Neuronal stem cell (in vitro differentiated cells): ENCODE data around the gene HNRNPAB.

Source experiments
- DNase-seq: peaks from one replicate; pipeline ENCODE4 v3.0.0-alpha.2; 2013; ENCODE audit warnings: low spot score
- H2AFZ ChIP-seq: one replicate; pipeline ENCODE4 v1.6.1; 2013; ENCODE audit warnings: mild to moderate bottlenecking, low read length, inconsistent platforms
- H2AK5ac ChIP-seq: 2 replicates; pipeline ENCODE4 v1.6.1; 2013; ENCODE audit warnings: low read depth, mild to moderate bottlenecking, inconsistent platforms, low read length, moderate library complexity, mixed read lengths
- H2BK120ac ChIP-seq: 2 replicates; pipeline ENCODE4 v1.6.1; 2013; ENCODE audit warnings: low read depth, mild to moderate bottlenecking, inconsistent platforms, low read length, moderate library complexity, mixed read lengths
- H2BK12ac ChIP-seq: one replicate; pipeline ENCODE4 v1.6.1; 2013; ENCODE audit warnings: low read length, inconsistent platforms
- H2BK15ac ChIP-seq: 2 replicates; pipeline ENCODE4 v1.6.1; 2013; ENCODE audit warnings: mild to moderate bottlenecking, low read length, inconsistent platforms, mixed read lengths
- H2BK5ac ChIP-seq: one replicate; pipeline ENCODE4 v1.6.1; 2013; ENCODE audit warnings: inconsistent platforms, mild to moderate bottlenecking, low read length, moderate library complexity
- H3K14ac ChIP-seq: one replicate; pipeline ENCODE4 v1.6.1; 2013; ENCODE audit warnings: low read length, inconsistent platforms
- H3K18ac ChIP-seq: 2 replicates; pipeline ENCODE4 v1.6.1; 2013; ENCODE audit warnings: low read length, inconsistent platforms
- H3K23ac ChIP-seq: 2 replicates; pipeline ENCODE4 v1.6.1; 2013; ENCODE audit warnings: low read depth, mild to moderate bottlenecking, mixed read lengths, low read length, inconsistent platforms; ENCODE audit not compliant: poor library complexity
- H3K27ac ChIP-seq: replicated peaks from 3 replicates; pipeline ENCODE4 v1.5.1; 2013; ENCODE audit warnings: low read length, inconsistent platforms
- H3K27me3 ChIP-seq, 3 experiments: 2 replicates each; pipeline ENCODE4 v1.6.1; 2013; ENCODE audit warnings: low read length in 3 of 3, mild to moderate bottlenecking in 2 of 3, inconsistent platforms in 1 of 3, low read depth in 1 of 3, mixed read lengths in 1 of 3, moderate library complexity in 1 of 3; ENCODE audit not compliant: control insufficient read depth in 3 of 3, insufficient read depth in 3 of 3
- H3K36me3 ChIP-seq, 2 donors: replicated peaks in 1 of 2; 2 replicates each; pipeline ENCODE4 v1.6.1; 2013; ENCODE audit warnings: low read length in 2 of 2; ENCODE audit not compliant: control insufficient read depth in 2 of 2, insufficient read depth in 2 of 2
- H3K4ac ChIP-seq: 2 replicates; pipeline ENCODE4 v1.6.1; 2013; ENCODE audit warnings: inconsistent platforms, mild to moderate bottlenecking, low read length, moderate library complexity
- H3K4me1 ChIP-seq, 2 donors: 1 replicate in 1 of 2; 2 replicates in 1 of 2; pipeline ENCODE4 v1.6.1; 2013; ENCODE audit warnings: low read length in 2 of 2, low read depth in 1 of 2; ENCODE audit not compliant: control insufficient read depth in 2 of 2, insufficient read depth in 1 of 2
- H3K4me2 ChIP-seq: one replicate; pipeline ENCODE4 v1.6.1; 2013; ENCODE audit warnings: mild to moderate bottlenecking, low read length, inconsistent platforms; ENCODE audit not compliant: insufficient read depth, poor library complexity, severe bottlenecking
- H3K4me3 ChIP-seq, 2 donors: 2 replicates each; pipeline ENCODE4 v1.5.1; 2013; ENCODE audit warnings: low read length in 2 of 2, mild to moderate bottlenecking in 2 of 2, inconsistent platforms in 1 of 2, moderate library complexity in 1 of 2
- H3K79me1 ChIP-seq: one replicate; pipeline ENCODE4 v1.6.1; 2013; ENCODE audit warnings: low read depth, mild to moderate bottlenecking, inconsistent platforms, low read length, moderate library complexity
- H3K9ac ChIP-seq: one replicate; pipeline ENCODE4 v1.6.1; 2013; ENCODE audit warnings: mild to moderate bottlenecking, low read depth, low read length, inconsistent platforms; ENCODE audit not compliant: poor library complexity
- H3K9me3 ChIP-seq, 2 donors: replicated peaks in 1 of 2; 2 replicates each; pipeline versions ENCODE3 to v1.6.1; 2013; ENCODE audit warnings: low read length in 2 of 2, mild to moderate bottlenecking in 2 of 2, inconsistent platforms in 1 of 2, low read depth in 1 of 2, mixed read lengths in 1 of 2, moderate library complexity in 1 of 2; ENCODE audit not compliant: control insufficient read depth in 2 of 2, insufficient read depth in 1 of 2
- H4K8ac ChIP-seq: one replicate; pipeline ENCODE4 v1.6.1; 2013; ENCODE audit warnings: low read depth, mild to moderate bottlenecking, inconsistent platforms, low read length, moderate library complexity
- H4K91ac ChIP-seq: one replicate; pipeline ENCODE4 v1.6.1; 2013; ENCODE audit warnings: low read length, low read depth, mild to moderate bottlenecking, inconsistent platforms; ENCODE audit not compliant: poor library complexity
- WGBS, 2 donors: extraction: QIAGEN DNeasy Blood & Tissue Kit; methylation state at CpG; one replicate each; pipeline ENCODE4 v1.1.7; 2013; ENCODE audit warnings: missing lambda C conversion rate in 2 of 2, mixed read lengths in 1 of 2; ENCODE audit not compliant: insufficient read length in 2 of 2, insufficient replicate concordance in 1 of 2; ENCODE audit errors: extremely low coverage in 2 of 2; 5-methylcytosine and 5-hydroxymethylcytosine counted together

Gene HNRNPAB

DNA sequence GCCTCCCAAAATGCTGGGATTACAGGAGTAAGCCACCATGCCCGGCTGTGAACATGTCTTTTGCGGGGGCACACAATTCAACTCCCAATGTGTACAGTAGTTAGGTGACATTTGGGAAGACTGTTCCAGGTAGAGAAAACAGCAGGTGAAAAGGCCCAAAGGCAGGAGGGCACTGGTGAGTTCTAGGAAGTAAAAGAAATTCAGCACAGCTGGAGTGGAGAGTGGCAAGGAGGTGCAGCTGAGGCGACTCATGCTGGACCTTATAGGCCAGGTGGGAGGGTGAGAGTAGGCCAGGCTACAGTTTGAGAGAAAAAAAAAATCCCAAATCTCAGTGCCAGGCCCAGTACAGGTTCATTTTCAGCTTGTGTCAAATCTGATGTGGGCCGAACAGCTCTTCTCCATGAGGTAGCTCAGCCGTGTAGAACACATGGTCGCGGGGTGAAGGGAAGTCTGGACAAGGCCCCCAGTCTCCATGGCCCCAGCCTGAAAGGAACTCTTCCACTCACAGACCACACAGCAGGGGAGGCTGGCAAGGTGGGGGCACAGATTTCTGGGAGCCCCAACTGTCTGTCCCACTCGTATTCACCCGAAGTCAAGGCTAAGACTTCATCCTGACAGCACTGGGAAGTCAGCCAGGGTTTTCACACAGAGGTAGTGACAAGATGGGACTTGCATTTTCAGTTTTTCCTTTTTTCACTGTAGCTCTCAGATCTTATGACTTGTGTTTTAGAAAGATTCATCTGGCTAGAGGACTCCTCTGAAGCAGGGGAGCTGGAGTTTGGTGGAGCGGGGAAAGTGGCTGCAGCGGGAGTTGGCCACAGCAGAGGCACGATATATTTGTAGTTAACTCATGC is 4.5 kb upstream of the HNRNPAB start:
- no peak overlapping the region for H2BK5ac ChIP-seq
- no peak overlapping the region for H2AK5ac ChIP-seq
- no peak overlapping the region for H3K4me3 ChIP-seq
- H3K9me3 ChIP-seq = no peaks in the 10 kb centered on the region
- H2BK12ac ChIP-seq = no peak overlapping the region
- no peak overlapping the region for H3K18ac ChIP-seq
- H3K9ac ChIP-seq = no peak overlapping the region
- no peaks in the 10 kb centered on the region for H3K36me3 ChIP-seq
- no peak overlapping the region for H3K4me2 ChIP-seq
- H3K27me3 ChIP-seq = peaks cover 0 to 4% (median 0%) of the 10 kb centered on the region in 3 experiments
- H4K8ac ChIP-seq = no peak overlapping the region
- H2BK120ac ChIP-seq = no peak overlapping the region
- H4K91ac ChIP-seq = no peak overlapping the region
- no peak overlapping the region for H3K14ac ChIP-seq
- no peak overlapping the region for H2BK15ac ChIP-seq
- H2AFZ ChIP-seq = peak overlapping the region; percentile 1
- H3K27ac ChIP-seq = no peak overlapping the region
- no peak for DNase-seq
- no peak overlapping the region for H3K23ac ChIP-seq
- H3K4me1 ChIP-seq = peaks cover 3 to 8% of the 10 kb centered on the region in 2 donors
- H3K79me1 ChIP-seq = no peaks in the 10 kb centered on the region
- no peak overlapping the region for H3K4ac ChIP-seq
- WGBS, 2 donors = no CpG with 5 or more reads among the region's 12 CpGs

DNA sequence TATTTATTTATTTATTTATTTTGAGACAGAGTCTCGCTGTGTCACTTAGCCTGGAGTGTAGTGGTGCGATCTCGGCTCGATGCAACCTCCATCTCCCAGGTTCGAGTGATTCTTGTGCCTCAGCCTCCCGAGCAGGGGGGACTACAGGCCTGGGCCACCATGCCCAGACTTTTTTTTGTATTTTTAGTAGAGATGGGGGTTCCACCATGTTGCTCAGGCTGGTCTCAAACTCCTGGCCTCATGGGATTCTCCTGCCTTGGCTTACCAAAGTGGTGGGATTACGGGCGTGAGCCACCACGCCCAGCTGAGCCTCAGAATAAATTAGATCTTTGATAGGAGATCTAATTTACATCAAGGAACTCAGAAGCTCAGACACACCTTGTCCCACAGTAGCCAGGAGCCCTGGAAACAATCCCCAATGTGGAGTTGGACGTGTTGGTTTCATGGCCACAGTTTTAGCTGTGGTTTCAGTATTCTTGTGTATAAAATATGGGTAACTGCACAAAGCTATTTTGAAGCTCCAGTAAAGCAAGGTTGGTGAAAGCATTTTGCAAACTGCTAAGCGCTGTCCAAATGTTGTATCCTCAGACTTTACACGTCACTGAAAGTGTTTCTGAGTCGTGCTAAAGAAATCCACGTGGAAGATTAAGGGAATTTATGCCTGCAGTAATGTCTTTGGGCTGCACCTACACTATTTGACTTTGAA is 3.0 kb upstream of the HNRNPAB start:
- H3K36me3 ChIP-seq = peaks cover 9 to 11% of the 10 kb centered on the region in 2 donors
- no peak overlapping the region for H3K23ac ChIP-seq
- peaks cover 3% of the 10 kb centered on the region for H3K79me1 ChIP-seq
- peaks cover 0 to 2% (median 0%) of the 10 kb centered on the region in 3 experiments for H3K27me3 ChIP-seq
- no peak overlapping the region for H2BK12ac ChIP-seq
- H2AFZ ChIP-seq = no peak overlapping the region
- H3K4me3 ChIP-seq = no peak overlapping the region
- no peak overlapping the region for H2BK120ac ChIP-seq
- no peak overlapping the region for H2BK15ac ChIP-seq
- peak overlapping the region; percentile 3 for H3K9ac ChIP-seq
- no CpG with 5 or more reads among the region's 14 CpGs for WGBS, 2 donors
- no peak for DNase-seq
- H3K18ac ChIP-seq = no peak overlapping the region
- no peaks in the 10 kb centered on the region for H3K9me3 ChIP-seq
- H4K91ac ChIP-seq = peak overlapping the region; percentile 38
- H2AK5ac ChIP-seq = no peak overlapping the region
- H3K4me2 ChIP-seq = no peak overlapping the region
- H2BK5ac ChIP-seq = no peak overlapping the region
- H3K14ac ChIP-seq = no peak overlapping the region
- no peak overlapping the region for H3K27ac ChIP-seq
- H3K4me1 ChIP-seq = peaks cover 4 to 6% of the 10 kb centered on the region in 2 donors
- no peak overlapping the region for H4K8ac ChIP-seq
- H3K4ac ChIP-seq = no peak overlapping the region

DNA sequence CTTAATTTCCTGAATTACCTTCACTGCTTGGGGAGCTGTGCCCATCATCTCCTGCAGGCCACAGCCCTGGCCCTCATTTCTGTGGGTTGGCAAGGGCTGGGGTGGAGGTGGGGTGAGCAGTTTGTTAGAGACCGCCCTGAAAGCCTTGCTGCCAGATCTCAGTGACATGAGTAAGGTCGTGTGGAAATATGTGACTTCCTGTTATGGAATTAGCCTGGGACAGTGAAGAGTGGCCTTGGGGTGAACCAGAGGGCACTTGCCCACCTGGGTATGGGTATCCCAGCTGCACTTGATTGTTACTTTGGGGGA is 2.5 kb upstream of the HNRNPAB start:
- H2AK5ac ChIP-seq = no peak overlapping the region
- no peak overlapping the region for H2AFZ ChIP-seq
- DNase-seq = no peak
- H3K4ac ChIP-seq = no peak overlapping the region
- H3K4me2 ChIP-seq = no peak overlapping the region
- H3K27me3 ChIP-seq = peaks cover 0 to 2% (median 0%) of the 10 kb centered on the region in 3 experiments
- H3K18ac ChIP-seq = no peak overlapping the region
- no peaks in the 10 kb centered on the region for H3K9me3 ChIP-seq
- no CpG with 5 or more reads among the region's 2 CpGs for WGBS, 2 donors
- no peak overlapping the region for H2BK5ac ChIP-seq
- H2BK15ac ChIP-seq = no peak overlapping the region
- H3K23ac ChIP-seq = no peak overlapping the region
- H2BK120ac ChIP-seq = no peak overlapping the region
- peak overlapping the region; percentile 38 for H4K91ac ChIP-seq
- no peak overlapping the region for H3K27ac ChIP-seq
- peaks cover 6 to 9% of the 10 kb centered on the region in 2 donors for H3K4me1 ChIP-seq
- no peak overlapping the region for H2BK12ac ChIP-seq
- H3K79me1 ChIP-seq = peaks cover 3% of the 10 kb centered on the region
- H3K9ac ChIP-seq = peak overlapping the region; percentile 3
- H3K14ac ChIP-seq = no peak overlapping the region
- H3K4me3 ChIP-seq = no peak overlapping the region
- no peak overlapping the region for H4K8ac ChIP-seq
- H3K36me3 ChIP-seq = peaks cover 14 to 16% of the 10 kb centered on the region in 2 donors

DNA sequence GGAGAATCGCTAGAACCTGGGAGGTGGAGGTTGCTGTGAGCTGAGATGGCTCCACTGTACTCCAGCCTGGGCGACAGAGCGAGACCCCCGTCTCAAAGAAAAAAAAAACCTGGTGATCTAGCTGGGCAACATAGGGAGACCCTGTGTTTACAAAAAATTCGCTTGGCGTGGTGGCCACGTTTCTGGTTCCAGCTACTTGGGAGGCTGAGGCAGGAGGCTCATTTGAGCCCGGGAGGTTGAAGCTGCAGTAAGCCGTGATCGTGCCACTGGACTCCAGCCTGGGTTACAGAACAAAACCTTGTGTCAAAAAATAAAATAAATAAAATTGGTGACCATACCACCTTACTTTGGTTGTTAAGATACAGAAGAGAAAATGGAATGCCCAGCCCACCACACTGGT is 1.8 kb upstream of the HNRNPAB start:
- Histone ChIP-seq H3K18ac (no peak overlapping the region), H3K4ac (no peak overlapping the region), H2AK5ac (no peak overlapping the region), H3K79me1 (peaks cover 3% of the 10 kb centered on the region), H3K4me1 (peaks cover 6 to 11% of the 10 kb centered on the region in 2 donors), H3K14ac (no peak overlapping the region), H3K4me2 (no peak overlapping the region), H3K23ac (no peak overlapping the region), H2BK5ac (no peak overlapping the region), H3K9ac (no peak overlapping the region), H2BK120ac (no peak overlapping the region), H3K4me3 (no peak overlapping the region), H3K36me3 (peaks cover 20 to 23% of the 10 kb centered on the region in 2 donors), H4K91ac (no peak overlapping the region), H4K8ac (no peak overlapping the region), H3K27ac (no peak overlapping the region), H2BK15ac (no peak overlapping the region), H3K9me3 (no peaks in the 10 kb centered on the region), H3K27me3 (peaks cover 0 to 2% (median 0%) of the 10 kb centered on the region in 3 experiments), H2AFZ (no peak overlapping the region), H2BK12ac (no peak overlapping the region)
- no CpG with 5 or more reads among the region's 10 CpGs for WGBS, 2 donors
- DNase-seq = no peak
